Prostate gland (tissue), 2 donors: ENCODE measurements around the gene GPR75. TPM values are rescaled to one million over a fixed set of nuclear protein-coding genes. Genes with fewer than 3 reads are reported as not detected.
"Not testable (repeated sequence)": the region's sequence is repeated elsewhere in the genome, so short reads cannot be mapped to it uniquely, and the experiment has no call there.

ENCODE experiments used
- DNase-seq: peaks from one replicate; pipeline ENCODE4 v3.0.0-alpha.2; 2019; ENCODE audit warnings: low spot score
- H3K27ac ChIP-seq, 2 donors: fragments of 200-600 bp; sonication (generic); 2 replicates each; pipeline ENCODE4 v1.5.1; 2017 to 2019
- H3K27me3 ChIP-seq: fragments of 200-600 bp; sonication (generic); replicated peaks from 2 replicates; pipeline ENCODE4 v1.5.1; 2019; ENCODE audit not compliant: insufficient read depth
- H3K36me3 ChIP-seq, 2 donors: fragments of 200-600 bp; sonication (generic); 1 replicate in 1 of 2; 2 replicates in 1 of 2; pipeline versions ENCODE4 v1.5.1 to v1.8.1; 2017 to 2019
- H3K4me1 ChIP-seq: fragments of 200-600 bp; sonication (generic); replicated peaks from 2 replicates; pipeline ENCODE4 v1.5.1; 2019
- H3K4me3 ChIP-seq, 2 donors: fragments of 200-600 bp; sonication (generic); 2 replicates each; pipeline ENCODE4 v1.5.1; 2017 to 2019
- H3K9me3 ChIP-seq: fragments of 200-600 bp; sonication (generic); 2 replicates; pipeline ENCODE4 v1.5.1; 2017
- POLR2A ChIP-seq: fragments of 450-650 bp; IDR thresholded peaks from one replicate; pipeline ENCODE4 v1.6.1; 2016; ENCODE audit warnings: antibody characterized with exemption, mild to moderate bottlenecking
- POLR2AphosphoS5 ChIP-seq: sonication (generic); formaldehyde crosslinking; IDR thresholded peaks from one replicate; pipeline ENCODE4 v1.6.1; 2017; ENCODE audit warnings: antibody characterized with exemption
- WGBS: methylation state at CpG from one replicate; pipeline ENCODE4 v1.1.5; 2018; 5-methylcytosine and 5-hydroxymethylcytosine counted together
- intact Hi-C: fragments of 100-400 bp; cut with DNase I; formaldehyde crosslinking; loops from one replicate; pipeline ENCODE4 v1.14.2; 2022
- total RNA-seq, 2 donors: library from RNA; depleted of rRNA; stranded (reverse); fragments of >200 nt; gene quantifications; one replicate each; pipeline ENCODE4 v1.1.0, GENCODE V29; 2016
- TF ChIP-seq, protein P1 (sequence below), 4 experiments: fragments of 200-600 bp in 2 of 4; fragments of 450-650 bp in 2 of 4; sonication (generic) in 2 of 4; IDR thresholded peaks; 1 replicate in 3 of 4; 2 replicates in 1 of 4; pipeline ENCODE4 v1.5.1; 2016 to 2019; ENCODE audit warnings: antibody characterized with exemption in 4 of 4, mild to moderate bottlenecking in 2 of 4, moderate library complexity in 2 of 4

GPR75 gene
- total RNA-seq, 2 donors from 2014 or later = 6.1 to 8.3 TPM

DNA sequence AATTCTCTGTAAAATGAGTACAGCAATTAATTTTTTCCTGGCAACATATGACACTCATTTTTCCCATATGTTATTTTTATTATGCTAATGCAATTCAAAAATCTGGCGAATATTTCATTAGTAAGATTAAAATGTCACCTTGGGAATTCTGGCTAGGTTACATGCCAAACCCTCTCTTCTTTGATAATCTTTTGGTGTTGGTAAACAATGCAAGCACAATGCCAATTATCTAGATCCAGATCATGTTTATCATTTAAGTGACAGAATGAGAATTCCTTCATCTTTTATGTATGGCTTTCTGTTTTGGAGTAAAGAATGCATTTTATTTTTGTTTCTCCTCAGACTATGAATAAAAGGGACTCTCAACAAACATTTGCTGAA is 33.7 kb downstream of the GPR75 start:
- Histone ChIP-seq H3K36me3 (no peaks in the 10 kb centered on the region), H3K9me3 (no peaks in the 10 kb centered on the region), H3K4me3 (no peak overlapping the region), H3K4me1 (no peaks in the 10 kb centered on the region), H3K27me3 (no peaks in the 10 kb centered on the region), H3K27ac (no peak overlapping the region)
- WGBS = 25% methylated on average over 1 of the region's 1 CpG
- TF ChIP-seq POLR2A = no peak
- TF ChIP-seq POLR2AphosphoS5 = no peak
- TF ChIP-seq, protein P1, sequence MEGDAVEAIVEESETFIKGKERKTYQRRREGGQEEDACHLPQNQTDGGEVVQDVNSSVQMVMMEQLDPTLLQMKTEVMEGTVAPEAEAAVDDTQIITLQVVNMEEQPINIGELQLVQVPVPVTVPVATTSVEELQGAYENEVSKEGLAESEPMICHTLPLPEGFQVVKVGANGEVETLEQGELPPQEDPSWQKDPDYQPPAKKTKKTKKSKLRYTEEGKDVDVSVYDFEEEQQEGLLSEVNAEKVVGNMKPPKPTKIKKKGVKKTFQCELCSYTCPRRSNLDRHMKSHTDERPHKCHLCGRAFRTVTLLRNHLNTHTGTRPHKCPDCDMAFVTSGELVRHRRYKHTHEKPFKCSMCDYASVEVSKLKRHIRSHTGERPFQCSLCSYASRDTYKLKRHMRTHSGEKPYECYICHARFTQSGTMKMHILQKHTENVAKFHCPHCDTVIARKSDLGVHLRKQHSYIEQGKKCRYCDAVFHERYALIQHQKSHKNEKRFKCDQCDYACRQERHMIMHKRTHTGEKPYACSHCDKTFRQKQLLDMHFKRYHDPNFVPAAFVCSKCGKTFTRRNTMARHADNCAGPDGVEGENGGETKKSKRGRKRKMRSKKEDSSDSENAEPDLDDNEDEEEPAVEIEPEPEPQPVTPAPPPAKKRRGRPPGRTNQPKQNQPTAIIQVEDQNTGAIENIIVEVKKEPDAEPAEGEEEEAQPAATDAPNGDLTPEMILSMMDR (IDR thresholded peaks at IDR 0.05) = no peak
- intact Hi-C loops = no loop called here
- no peak for DNase-seq

DNA sequence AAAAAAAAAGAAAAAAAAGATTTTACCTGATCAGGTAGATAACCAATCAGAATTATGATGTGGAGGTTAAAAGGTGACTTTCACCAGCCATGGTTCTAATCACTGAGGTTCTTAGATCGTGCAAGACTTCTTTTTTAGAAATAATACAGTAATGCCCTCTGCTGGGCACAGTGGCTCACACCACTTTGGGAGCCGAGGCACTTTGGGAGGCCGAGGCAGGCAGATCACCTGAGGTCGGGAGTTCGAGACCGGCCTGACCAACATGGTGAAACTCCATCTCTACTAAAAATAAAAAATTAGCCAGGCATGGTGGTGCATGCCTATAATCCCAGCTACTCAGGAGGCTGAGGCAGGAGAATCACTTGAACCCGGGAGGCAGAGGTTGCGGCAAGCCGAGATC is 36.1 kb downstream of the GPR75 start:
- H3K4me3 ChIP-seq, intact Hi-C loops, DNase-seq, H3K27ac ChIP-seq, H3K36me3 ChIP-seq, H3K9me3 ChIP-seq, H3K4me1 ChIP-seq, H3K27me3 ChIP-seq: not testable (repeated sequence)
- WGBS = 92% methylated on average over 9 of the region's 9 CpGs

DNA sequence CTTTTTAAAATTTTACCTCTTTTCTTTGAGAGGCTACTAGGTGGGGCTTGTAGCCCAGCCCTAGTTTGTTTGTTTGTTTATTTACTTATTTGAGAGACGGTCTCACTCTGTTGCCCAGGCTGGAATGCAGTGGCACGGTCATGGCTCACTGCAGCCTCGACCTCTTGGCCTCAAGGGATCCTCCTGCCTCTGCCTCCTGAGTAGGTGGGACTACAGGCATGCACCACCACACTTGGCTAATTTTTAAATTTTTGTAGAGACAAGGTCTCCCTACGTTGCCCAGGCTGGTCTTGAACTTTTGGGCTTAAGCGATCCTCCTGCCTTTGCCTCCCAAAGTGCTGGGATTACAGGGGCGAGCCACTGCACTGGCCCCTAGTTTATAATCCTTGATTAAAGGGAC is 38.0 kb downstream of the GPR75 start:
- H3K27me3 ChIP-seq = no peaks in the 10 kb centered on the region
- H3K36me3 ChIP-seq = no peaks in the 10 kb centered on the region
- no peak for DNase-seq
- TF ChIP-seq, protein P1 (IDR thresholded peaks at IDR 0.05) = no peak
- TF ChIP-seq POLR2A (no peak), POLR2AphosphoS5 (no peak)
- intact Hi-C loops = no loop called here
- H3K9me3 ChIP-seq = no peaks in the 10 kb centered on the region
- no peak overlapping the region for H3K27ac ChIP-seq
- H3K4me3 ChIP-seq = no peak overlapping the region
- 87% methylated on average over 6 of the region's 6 CpGs for WGBS
- no peaks in the 10 kb centered on the region for H3K4me1 ChIP-seq

DNA sequence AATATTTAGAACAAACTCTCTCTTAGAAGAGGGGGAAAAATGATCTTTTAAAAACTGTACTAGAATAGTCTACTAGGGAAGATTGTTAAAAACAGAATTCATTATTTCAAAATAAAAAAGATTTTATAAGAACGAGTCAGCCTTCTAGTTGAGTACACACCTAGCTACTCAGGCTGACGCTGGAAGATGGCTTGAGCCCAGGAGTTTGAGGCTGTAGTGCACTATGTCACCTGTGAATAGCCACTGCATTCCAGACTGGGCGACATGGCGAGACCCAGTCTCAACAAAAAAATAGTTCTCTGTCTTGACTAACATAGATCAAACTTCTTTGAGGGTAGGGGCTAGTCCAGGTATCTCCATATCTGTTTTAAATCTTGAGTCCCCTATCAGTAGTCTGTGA is 39.1 kb downstream of the GPR75 start:
- Histone ChIP-seq H3K9me3 (no peaks in the 10 kb centered on the region), H3K27me3 (no peaks in the 10 kb centered on the region), H3K4me1 (no peaks in the 10 kb centered on the region), H3K36me3 (no peaks in the 10 kb centered on the region), H3K27ac (no peak overlapping the region), H3K4me3 (no peak overlapping the region)
- intact Hi-C loops = no loop called here
- WGBS = 75% methylated on average over 4 of the region's 4 CpGs
- no peak for DNase-seq
- TF ChIP-seq, protein P1 (IDR thresholded peaks at IDR 0.05) = no peak
- TF ChIP-seq POLR2AphosphoS5 = no peak

DNA sequence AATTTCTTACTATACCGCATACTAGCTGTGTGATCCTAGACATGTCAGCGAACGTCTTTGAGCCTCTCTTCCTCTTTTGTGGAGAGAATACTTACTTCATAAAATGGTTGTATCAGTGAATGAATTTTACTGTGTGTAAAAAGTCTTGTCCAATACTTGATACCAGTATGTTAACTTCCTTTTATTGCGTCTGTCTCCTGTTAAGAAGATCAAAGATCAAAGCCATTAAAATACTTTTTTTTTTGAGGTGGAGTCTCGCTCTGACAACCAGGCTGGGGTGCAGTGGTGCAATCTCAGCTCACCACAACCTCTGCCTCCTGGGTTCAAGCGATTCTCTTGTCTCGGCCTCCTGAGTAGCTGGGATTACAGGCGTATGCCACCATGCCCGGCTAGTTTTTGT is 39.7 kb downstream of the GPR75 start:
- Histone ChIP-seq H3K4me1 (no peaks in the 10 kb centered on the region), H3K4me3 (no peak overlapping the region), H3K9me3 (no peaks in the 10 kb centered on the region), H3K27me3 (no peaks in the 10 kb centered on the region), H3K27ac (no peak overlapping the region), H3K36me3 (no peaks in the 10 kb centered on the region)
- intact Hi-C loops = no loop called here
- WGBS = 79% methylated on average over 9 of the region's 9 CpGs
- TF ChIP-seq POLR2AphosphoS5 = no peak
- DNase-seq = no peak

DNA sequence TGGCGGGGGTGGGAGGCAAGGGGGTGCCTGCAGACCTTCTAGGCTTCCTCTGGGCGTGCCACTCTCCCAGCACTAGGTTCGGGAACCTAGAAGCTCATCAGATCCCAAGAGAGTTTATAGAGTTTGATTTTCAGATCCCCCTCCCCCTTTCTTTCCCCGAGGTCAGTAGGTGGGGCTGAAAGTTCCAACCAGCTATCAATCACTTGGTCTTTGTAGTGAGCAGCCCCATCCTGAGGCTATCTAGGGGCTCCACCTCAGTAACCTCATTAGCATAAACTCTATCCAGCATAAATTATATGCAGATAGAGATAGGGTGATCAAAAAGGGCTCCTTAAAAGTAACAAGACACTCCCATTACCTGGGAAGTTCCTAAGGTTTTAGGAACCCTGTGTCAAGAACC is 40.1 kb downstream of the GPR75 start:
- Histone ChIP-seq H3K4me3 (no peak overlapping the region), H3K36me3 (no peaks in the 10 kb centered on the region), H3K27ac (no peak overlapping the region), H3K27me3 (no peaks in the 10 kb centered on the region), H3K4me1 (no peaks in the 10 kb centered on the region), H3K9me3 (no peaks in the 10 kb centered on the region)
- no peak for DNase-seq
- intact Hi-C loops = no loop called here
- WGBS = 63% methylated on average over 4 of the region's 4 CpGs
- TF ChIP-seq POLR2AphosphoS5 (no peak), POLR2A (no peak)
- TF ChIP-seq, protein P1 (IDR thresholded peaks at IDR 0.05) = no peak
